Measurements from ENCODE around the gene AUTS2.
"Not testable (repeated sequence)": the region's sequence is repeated elsewhere in the genome, so short reads cannot be mapped to it uniquely, and the experiment has no call there.

AUTS2 gene

GRCh38 chr7:70719125-70719524 is 1120.8 kb downstream of the AUTS2 start:
- Histone ChIP-seq H3K27me3 (ENCODE audit: insufficient read depth, low read length) (no peaks in the 10 kb centered on the region), H3K4me1 (ENCODE audit: insufficient read depth, low read length) (peaks cover 24% of the 10 kb centered on the region; the same call in 1 of the 2 replicates), H3K36me3 (ENCODE audit: insufficient read depth, low read depth, low read length) (peaks cover 47% of the 10 kb centered on the region), H3K27ac (ENCODE audit: low read length) (no peak overlapping the region), H3K9me3 (ENCODE audit: insufficient read depth, low read depth, low read length) (peaks cover 4% of the 10 kb centered on the region; the same call in 1 of the 2 replicates), H3K4me3 (ENCODE audit: low read length) (no peak overlapping the region), H3K9ac (ENCODE audit: low read depth, low read length) (no peak overlapping the region)

- H3K4me3 ChIP-seq (ENCODE audit: low read length) = no peak overlapping the region
- no peaks in the 10 kb centered on the region for H3K9me3 ChIP-seq (ENCODE audit: insufficient read depth, low read depth, low read length)
Measured at GRCh38 chr7:70720191-70720873, 1122.1 kb downstream of the AUTS2 start.

GRCh38 chr7:70721500-70721899 is 1123.2 kb downstream of the AUTS2 start:
- no peak overlapping the region for H3K9ac ChIP-seq (ENCODE audit: low read depth, low read length)
- no peak overlapping the region for H3K4me3 ChIP-seq (ENCODE audit: low read length)
- no peaks in the 10 kb centered on the region for H3K9me3 ChIP-seq (ENCODE audit: insufficient read depth, low read depth, low read length)
- H3K4me1 ChIP-seq (ENCODE audit: insufficient read depth, low read length) = peaks cover 42% of the 10 kb centered on the region
- no peaks in the 10 kb centered on the region for H3K27me3 ChIP-seq (ENCODE audit: insufficient read depth, low read length)
- no peak overlapping the region for H3K27ac ChIP-seq (ENCODE audit: low read length)
- peaks cover 42% of the 10 kb centered on the region for H3K36me3 ChIP-seq (ENCODE audit: insufficient read depth, low read depth, low read length)

More at GRCh38 chr7:70720191-70720873, 1122.1 kb downstream of the AUTS2 start:
- H3K9ac ChIP-seq (ENCODE audit: low read depth, low read length) = no peak overlapping the region
- H3K4me1 ChIP-seq (ENCODE audit: insufficient read depth, low read length) = peaks cover 31% of the 10 kb centered on the region; the same call in 1 of the 2 replicates
- peaks cover 42% of the 10 kb centered on the region for H3K36me3 ChIP-seq (ENCODE audit: insufficient read depth, low read depth, low read length)
- no peaks in the 10 kb centered on the region for H3K27me3 ChIP-seq (ENCODE audit: insufficient read depth, low read length)
- no peak overlapping the region for H3K27ac ChIP-seq (ENCODE audit: low read length)

GRCh38 chr7:70723339-70723738 is 1125.1 kb downstream of the AUTS2 start:
- no peaks in the 10 kb centered on the region for H3K9me3 ChIP-seq (ENCODE audit: insufficient read depth, low read depth, low read length)
- H3K9ac ChIP-seq (ENCODE audit: low read depth, low read length) = no peak overlapping the region
- H3K36me3 ChIP-seq (ENCODE audit: insufficient read depth, low read depth, low read length) = peaks cover 41% of the 10 kb centered on the region
- no peaks in the 10 kb centered on the region for H3K27me3 ChIP-seq (ENCODE audit: insufficient read depth, low read length)
- peaks cover 51% of the 10 kb centered on the region for H3K4me1 ChIP-seq (ENCODE audit: insufficient read depth, low read length)
- H3K27ac ChIP-seq (ENCODE audit: low read length) = no peak overlapping the region
- H3K4me3 ChIP-seq (ENCODE audit: low read length) = no peak overlapping the region

- H3K4me1 ChIP-seq (ENCODE audit: insufficient read depth, low read length) = peaks cover 50% of the 10 kb centered on the region
- H3K9ac ChIP-seq (ENCODE audit: low read depth, low read length) = no peak overlapping the region; the same call in 1 of the 2 replicates
- peaks cover 3% of the 10 kb centered on the region; the same call in 1 of the 2 replicates for H3K9me3 ChIP-seq (ENCODE audit: insufficient read depth, low read depth, low read length)
- no peak overlapping the region for H3K27ac ChIP-seq (ENCODE audit: low read length)
- no peak overlapping the region for H3K4me3 ChIP-seq (ENCODE audit: low read length)
- H3K36me3 ChIP-seq (ENCODE audit: insufficient read depth, low read depth, low read length) = peaks cover 35% of the 10 kb centered on the region
- H3K27me3 ChIP-seq (ENCODE audit: insufficient read depth, low read length) = no peaks in the 10 kb centered on the region
Measured at GRCh38 chr7:70725448-70725847, 1127.2 kb downstream of the AUTS2 start.

GRCh38 chr7:70726294-70726693 is 1128.0 kb downstream of the AUTS2 start:
- Histone ChIP-seq H3K36me3 (ENCODE audit: insufficient read depth, low read depth, low read length) (peaks cover 32% of the 10 kb centered on the region), H3K9me3 (ENCODE audit: insufficient read depth, low read depth, low read length) (peaks cover 6% of the 10 kb centered on the region; the same call in 1 of the 2 replicates), H3K4me3 (ENCODE audit: low read length) (no peak overlapping the region), H3K27ac (ENCODE audit: low read length) (no peak overlapping the region), H3K4me1 (ENCODE audit: insufficient read depth, low read length) (peaks cover 46% of the 10 kb centered on the region), H3K9ac (ENCODE audit: low read depth, low read length) (no peak overlapping the region), H3K27me3 (ENCODE audit: insufficient read depth, low read length) (no peaks in the 10 kb centered on the region)

- no peak overlapping the region for H3K9ac ChIP-seq (ENCODE audit: low read depth, low read length)
- H3K36me3 ChIP-seq (ENCODE audit: insufficient read depth, low read depth, low read length) = peaks cover 32% of the 10 kb centered on the region
- peak overlapping the region; percentile 4; the same call in 1 of the 2 replicates for H3K4me3 ChIP-seq (ENCODE audit: low read length)
- H3K27ac ChIP-seq (ENCODE audit: low read length) = no peak overlapping the region
- H3K9me3 ChIP-seq (ENCODE audit: insufficient read depth, low read depth, low read length) = peaks cover 6% of the 10 kb centered on the region; the same call in 1 of the 2 replicates
- H3K27me3 ChIP-seq (ENCODE audit: insufficient read depth, low read length) = no peaks in the 10 kb centered on the region
- peaks cover 46% of the 10 kb centered on the region for H3K4me1 ChIP-seq (ENCODE audit: insufficient read depth, low read length)
Measured at GRCh38 chr7:70726951-70727378, 1128.7 kb downstream of the AUTS2 start.

- peaks cover 40% of the 10 kb centered on the region for H3K4me1 ChIP-seq (ENCODE audit: insufficient read depth, low read length)
- H3K27ac ChIP-seq (ENCODE audit: low read length) = peak overlapping the region; percentile 42
- H3K27me3 ChIP-seq (ENCODE audit: insufficient read depth, low read length) = no peaks in the 10 kb centered on the region
- peak overlapping the region; percentile 12; the same call in 1 of the 2 replicates for H3K4me3 ChIP-seq (ENCODE audit: low read length)
- H3K9ac ChIP-seq (ENCODE audit: low read depth, low read length) = no peak overlapping the region
- peaks cover 32% of the 10 kb centered on the region for H3K36me3 ChIP-seq (ENCODE audit: insufficient read depth, low read depth, low read length)
- H3K9me3 ChIP-seq (ENCODE audit: insufficient read depth, low read depth, low read length) = peaks cover 6% of the 10 kb centered on the region; the same call in 1 of the 2 replicates
Measured at GRCh38 chr7:70727861-70728260, 1129.6 kb downstream of the AUTS2 start.

GRCh38 chr7:70728872-70729552 is 1130.7 kb downstream of the AUTS2 start:
- no peak overlapping the region for H3K27ac ChIP-seq (ENCODE audit: low read length)
- H3K4me3 ChIP-seq (ENCODE audit: low read length) = peak overlapping the region; percentile 32
- peaks cover 26% of the 10 kb centered on the region for H3K36me3 ChIP-seq (ENCODE audit: insufficient read depth, low read depth, low read length)
- H3K9ac ChIP-seq (ENCODE audit: low read depth, low read length) = peak overlapping the region; percentile 27; the same call in 1 of the 2 replicates
- peaks cover 6% of the 10 kb centered on the region; the same call in 1 of the 2 replicates for H3K9me3 ChIP-seq (ENCODE audit: insufficient read depth, low read depth, low read length)
- H3K27me3 ChIP-seq (ENCODE audit: insufficient read depth, low read length) = no peaks in the 10 kb centered on the region
- H3K4me1 ChIP-seq (ENCODE audit: insufficient read depth, low read length) = peaks cover 40% of the 10 kb centered on the region

- H3K9ac ChIP-seq (ENCODE audit: low read depth, low read length) = peak overlapping the region; percentile 27; the same call in 1 of the 2 replicates
- H3K36me3 ChIP-seq (ENCODE audit: insufficient read depth, low read depth, low read length) = peaks cover 26% of the 10 kb centered on the region
- not testable (repeated sequence) for H3K9me3 ChIP-seq (ENCODE audit: insufficient read depth, low read depth, low read length); H3K27ac ChIP-seq (ENCODE audit: low read length); H3K27me3 ChIP-seq (ENCODE audit: insufficient read depth, low read length)
- H3K4me1 ChIP-seq (ENCODE audit: insufficient read depth, low read length) = peaks cover 42% of the 10 kb centered on the region
- peak overlapping the region; percentile 32 for H3K4me3 ChIP-seq (ENCODE audit: low read length)
Measured at GRCh38 chr7:70729553-70730157, 1131.4 kb downstream of the AUTS2 start.

- no peak overlapping the region for H3K27ac ChIP-seq (ENCODE audit: low read length)
- H3K9ac ChIP-seq (ENCODE audit: low read depth, low read length) = no peak overlapping the region
- H3K36me3 ChIP-seq (ENCODE audit: insufficient read depth, low read depth, low read length) = peaks cover 26% of the 10 kb centered on the region
- H3K27me3 ChIP-seq (ENCODE audit: insufficient read depth, low read length) = no peaks in the 10 kb centered on the region
- peaks cover 42% of the 10 kb centered on the region for H3K4me1 ChIP-seq (ENCODE audit: insufficient read depth, low read length)
- H3K9me3 ChIP-seq (ENCODE audit: insufficient read depth, low read depth, low read length) = peaks cover 6% of the 10 kb centered on the region; the same call in 1 of the 2 replicates
- H3K4me3 ChIP-seq (ENCODE audit: low read length) = no peak overlapping the region
Measured at GRCh38 chr7:70730451-70731110, 1132.3 kb downstream of the AUTS2 start.

Measured in iPS-20b (cell line).